Measurements from ENCODE around the gene YY1. TPM values are rescaled to one million over a fixed set of nuclear protein-coding genes. Genes with fewer than 3 reads are reported as not detected.

YY1 gene
- total RNA-seq, 4 donors from 2014 or later, result 50.0 to 67.4 (median 55.6) TPM

DNA sequence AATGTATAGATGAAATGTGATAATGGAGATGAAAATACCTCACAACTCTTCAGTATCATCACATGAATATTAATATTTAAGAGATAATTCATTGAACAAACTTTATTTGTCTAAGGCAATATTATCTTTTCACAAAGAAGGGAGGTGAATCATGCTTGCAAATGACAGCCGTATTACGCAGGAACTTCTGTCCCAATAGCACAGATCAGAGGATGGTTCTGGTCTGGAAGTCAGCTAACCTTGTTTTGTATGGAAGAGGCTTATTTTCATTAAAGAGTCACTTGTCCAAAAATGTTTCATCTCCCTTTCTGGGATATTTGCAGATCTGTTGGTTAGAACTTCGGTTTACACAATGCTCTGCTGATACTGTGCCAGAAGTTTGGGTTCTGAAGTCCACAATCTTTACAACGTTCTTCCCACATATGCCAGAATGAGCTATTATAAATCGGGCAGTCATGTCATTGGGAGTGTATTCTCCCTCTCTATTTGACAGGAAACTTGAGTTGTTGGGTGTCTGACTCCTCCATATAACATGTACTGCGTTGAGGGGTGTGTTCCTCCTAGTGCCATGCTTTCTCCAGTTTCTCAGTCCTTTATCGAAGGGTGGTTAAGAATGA is 29.8 kb downstream of the YY1 start:
- no peak for TF ChIP-seq POLR2A (IDR thresholded peaks at IDR 0.05)
- TF ChIP-seq, protein P1, sequence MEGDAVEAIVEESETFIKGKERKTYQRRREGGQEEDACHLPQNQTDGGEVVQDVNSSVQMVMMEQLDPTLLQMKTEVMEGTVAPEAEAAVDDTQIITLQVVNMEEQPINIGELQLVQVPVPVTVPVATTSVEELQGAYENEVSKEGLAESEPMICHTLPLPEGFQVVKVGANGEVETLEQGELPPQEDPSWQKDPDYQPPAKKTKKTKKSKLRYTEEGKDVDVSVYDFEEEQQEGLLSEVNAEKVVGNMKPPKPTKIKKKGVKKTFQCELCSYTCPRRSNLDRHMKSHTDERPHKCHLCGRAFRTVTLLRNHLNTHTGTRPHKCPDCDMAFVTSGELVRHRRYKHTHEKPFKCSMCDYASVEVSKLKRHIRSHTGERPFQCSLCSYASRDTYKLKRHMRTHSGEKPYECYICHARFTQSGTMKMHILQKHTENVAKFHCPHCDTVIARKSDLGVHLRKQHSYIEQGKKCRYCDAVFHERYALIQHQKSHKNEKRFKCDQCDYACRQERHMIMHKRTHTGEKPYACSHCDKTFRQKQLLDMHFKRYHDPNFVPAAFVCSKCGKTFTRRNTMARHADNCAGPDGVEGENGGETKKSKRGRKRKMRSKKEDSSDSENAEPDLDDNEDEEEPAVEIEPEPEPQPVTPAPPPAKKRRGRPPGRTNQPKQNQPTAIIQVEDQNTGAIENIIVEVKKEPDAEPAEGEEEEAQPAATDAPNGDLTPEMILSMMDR (IDR thresholded peaks at IDR 0.05), result no peak
- Histone ChIP-seq H3K36me3 (no peaks in the 10 kb centered on the region), H3K4me1 (peaks cover 28 to 31% of the 10 kb centered on the region in 2 donors), H3K27me3 (no peaks in the 10 kb centered on the region), H3K4me3 (replicated peaks in 1 of 3) (no peak overlapping the region), H3K27ac (no peak overlapping the region), H3K9me3 (no peaks in the 10 kb centered on the region)
- no peak for DNase-seq
- 84 to 88% methylated on average over 7 of the region's 7 CpGs for WGBS, 2 donors
- intact Hi-C loops (cut with DNase I), result no loop called here

DNA sequence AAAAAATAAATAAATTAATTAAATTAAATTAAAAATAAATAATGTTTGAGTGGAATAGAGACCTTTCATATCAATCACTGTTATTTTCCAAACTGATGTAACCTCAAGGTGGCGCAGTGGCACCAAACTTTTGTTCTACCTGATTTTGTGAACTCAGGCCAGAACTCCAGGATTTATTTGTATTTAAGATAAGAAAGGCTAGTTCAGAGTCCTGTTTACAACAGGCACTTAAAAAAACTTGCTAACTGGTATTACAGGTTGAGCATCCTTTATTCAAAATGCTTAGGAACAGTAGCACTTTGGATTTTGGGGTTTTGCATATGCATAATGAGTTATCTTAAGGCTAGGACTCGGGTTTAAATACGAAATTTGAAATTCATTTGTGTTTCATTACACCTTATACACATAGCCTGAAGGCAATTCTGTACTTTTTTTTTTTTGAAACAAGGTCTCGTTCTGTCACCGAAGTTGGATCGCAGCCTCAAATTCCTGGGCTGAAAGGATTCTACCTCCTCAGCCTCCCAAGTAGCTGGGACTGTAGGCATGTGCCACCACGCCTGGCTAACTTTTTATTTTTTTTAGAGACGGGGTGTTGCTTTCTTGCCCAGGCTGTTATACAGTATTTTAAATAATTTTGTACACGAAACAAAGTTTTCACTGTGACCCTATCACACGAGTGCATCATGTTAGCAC is 32.4 kb downstream of the YY1 start:
- intact Hi-C loops (cut with DNase I), result loop anchor here (5.0 kb wide), 1 partner anchor 36 kb away; the partner anchor contains the start of gene SLC25A29
- no peaks in the 10 kb centered on the region for H3K36me3 ChIP-seq
- H3K27me3 ChIP-seq, result no peaks in the 10 kb centered on the region
- DNase-seq, result peak; percentile 71 to 78
- H3K4me1 ChIP-seq, result peaks cover 37 to 46% of the 10 kb centered on the region in 2 donors
- peak overlapping the region; percentile 42 to 58 (median 47) for H3K27ac ChIP-seq
- H3K9me3 ChIP-seq, result no peaks in the 10 kb centered on the region
- H3K4me3 ChIP-seq (replicated peaks in 1 of 3), result no peak overlapping the region
- WGBS, 2 donors, result 45 to 52% methylated on average over 10 of the region's 10 CpGs
- no peak for TF ChIP-seq POLR2A (IDR thresholded peaks at IDR 0.05)
- TF ChIP-seq, protein P1 (IDR thresholded peaks at IDR 0.05), result peak; percentile 31 to 78 (median 56)

DNA sequence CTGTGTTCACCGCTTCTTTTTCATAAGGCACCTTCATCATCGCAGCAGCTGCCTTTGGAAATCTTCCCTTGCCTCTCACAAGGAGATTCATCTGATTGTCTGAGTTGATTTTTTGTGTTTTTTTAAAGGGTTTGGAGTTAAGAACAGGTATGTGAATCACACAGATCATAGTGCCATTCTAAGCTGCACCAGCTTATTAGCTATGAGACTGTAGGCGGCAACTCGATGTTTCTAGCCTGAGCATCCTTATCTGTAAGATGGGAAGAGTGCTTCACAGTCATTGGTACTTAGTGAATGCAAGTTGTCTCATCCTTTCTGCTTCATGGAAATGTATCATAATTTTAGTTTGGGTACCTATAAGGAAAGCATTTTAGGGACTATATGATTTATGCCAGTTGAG is 35.3 kb downstream of the YY1 start:
- Histone ChIP-seq H3K4me3 (replicated peaks in 1 of 3) (no peak overlapping the region), H3K27ac (no peak overlapping the region), H3K27me3 (no peaks in the 10 kb centered on the region), H3K36me3 (no peaks in the 10 kb centered on the region), H3K9me3 (no peaks in the 10 kb centered on the region), H3K4me1 (peaks cover 61 to 72% of the 10 kb centered on the region in 2 donors)
- no peak for DNase-seq
- TF ChIP-seq, protein P1 (IDR thresholded peaks at IDR 0.05), result no peak
- no peak for TF ChIP-seq POLR2A (IDR thresholded peaks at IDR 0.05)
- 96 to 97% methylated on average over 4 of the region's 4 CpGs for WGBS, 2 donors
- intact Hi-C loops (cut with DNase I), result loop anchor here (5.0 kb wide), 1 partner anchor 33 kb away; the partner anchor contains the start of gene SLC25A29

DNA sequence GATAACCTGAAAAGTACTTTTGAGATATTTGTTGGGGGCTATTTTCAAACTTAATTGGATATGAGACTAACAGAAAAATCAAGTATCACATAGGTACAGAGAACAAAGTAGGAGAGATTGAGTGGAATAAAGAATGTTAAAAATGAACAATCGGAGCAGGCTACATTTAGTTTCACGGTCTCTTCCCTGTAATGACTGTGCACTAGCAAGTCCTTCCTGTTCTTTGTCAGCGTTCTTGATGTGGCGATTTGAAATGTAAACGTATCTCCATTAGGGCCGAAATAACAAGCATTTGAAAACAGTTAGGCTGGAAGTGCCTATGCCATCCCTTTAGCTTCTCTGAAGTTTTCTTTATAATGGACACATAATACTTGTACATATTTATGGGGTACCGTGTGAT is 36.3 kb downstream of the YY1 start:
- intact Hi-C loops (cut with DNase I), result no loop called here
- no peak for DNase-seq
- TF ChIP-seq, protein P1 (IDR thresholded peaks at IDR 0.05), result no peak
- TF ChIP-seq POLR2A (IDR thresholded peaks at IDR 0.05), result no peak
- 61 to 67% methylated on average over 7 of the region's 7 CpGs for WGBS, 2 donors
- Histone ChIP-seq H3K9me3 (no peaks in the 10 kb centered on the region), H3K27me3 (no peaks in the 10 kb centered on the region), H3K36me3 (no peaks in the 10 kb centered on the region), H3K4me1 (peaks cover 70 to 82% of the 10 kb centered on the region in 2 donors), H3K4me3 (replicated peaks in 1 of 3) (no peak overlapping the region), H3K27ac (peak overlapping the region in 1 of 3 donors; percentile 3)

DNA sequence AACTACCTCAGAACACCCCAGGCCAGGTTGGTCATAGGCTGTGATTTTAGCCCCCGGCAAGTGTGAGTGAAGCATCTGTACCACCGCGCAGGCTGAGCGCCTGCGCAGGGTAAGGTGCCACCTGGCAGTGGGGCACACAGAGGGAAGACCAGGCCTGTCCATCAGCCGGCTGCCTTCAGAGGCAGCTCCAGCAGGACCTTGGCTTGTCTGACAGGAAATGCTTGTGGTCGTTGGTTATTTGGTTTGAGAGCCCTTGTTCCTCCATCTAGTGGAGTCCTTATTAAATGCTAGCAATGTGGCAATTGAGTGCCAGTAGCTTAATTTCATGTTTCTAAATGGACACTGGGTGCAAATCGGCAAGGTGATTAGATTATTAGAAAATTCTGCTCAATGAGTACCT is 39.8 kb downstream of the YY1 start:
- peaks cover 64 to 87% of the 10 kb centered on the region in 2 donors for H3K4me1 ChIP-seq
- H3K27ac ChIP-seq, result peak overlapping the region; percentile 6 to 93 (median 82)
- peak; percentile 78 to 80 for DNase-seq
- peak in 1 of 2 donors; percentile 27 for TF ChIP-seq POLR2A (IDR thresholded peaks at IDR 0.05)
- TF ChIP-seq, protein P1 (IDR thresholded peaks at IDR 0.05), result peak in 4 of 6 experiments; percentile 23 to 45 (median 36)
- H3K36me3 ChIP-seq, result no peaks in the 10 kb centered on the region
- WGBS, 2 donors, result 23% methylated on average over 7 to 8 of the region's 8 CpGs
- no peaks in the 10 kb centered on the region for H3K9me3 ChIP-seq
- no peak overlapping the region for H3K4me3 ChIP-seq (replicated peaks in 1 of 3)
- intact Hi-C loops (cut with DNase I), result no loop called here
- no peaks in the 10 kb centered on the region for H3K27me3 ChIP-seq

Measured in thyroid gland (tissue), 4 donors.